GM21526 (cell line): ENCODE results near the gene ZSCAN23.
"Not testable (repeated sequence)": the region's sequence is repeated elsewhere in the genome, so short reads cannot be mapped to it uniquely, and the experiment has no call there.

Experiments
- ATAC-seq: cut with Tn5 transposase; IDR thresholded peaks from one replicate; pipeline ENCODE4 v1.9.1; 2021; ENCODE audit warnings: moderate library complexity; ENCODE audit not compliant: unreplicated experiment, low FRiP score

The ZSCAN23 gene

DNA sequence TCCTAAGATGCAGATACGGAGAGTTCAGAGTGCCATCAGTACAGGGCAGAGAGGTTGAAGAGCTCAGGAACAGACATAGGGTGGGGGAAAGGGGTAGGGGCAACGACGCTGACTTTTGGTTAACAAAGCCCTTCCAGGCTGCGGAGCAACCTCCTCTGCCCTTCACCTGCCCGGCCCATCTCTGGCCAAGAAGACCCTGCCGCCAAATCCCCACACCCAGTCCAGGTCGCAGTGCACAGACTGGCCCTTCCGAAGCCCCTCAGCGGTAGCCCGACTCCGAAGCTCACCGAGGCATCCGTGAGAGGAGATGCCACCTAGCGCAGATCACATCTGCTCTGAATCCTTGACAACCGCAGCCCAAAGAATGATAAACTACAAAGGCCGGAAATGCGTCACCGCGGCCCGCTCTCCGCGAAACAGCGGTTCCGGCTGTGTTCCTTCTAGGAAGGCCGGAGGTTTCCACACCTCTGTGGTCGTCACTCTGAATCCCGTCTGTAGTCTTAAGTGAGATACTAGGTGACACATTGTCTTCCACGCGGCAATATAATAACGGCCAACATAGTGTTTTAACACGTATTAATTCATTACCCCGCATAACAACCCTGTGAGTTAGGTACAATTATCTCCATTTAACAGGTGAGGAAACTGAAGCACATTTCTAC, at the start of gene ZSCAN23:
TSS of gene ZSCAN23 (minus strand) at position 380 of the 662 bp plus-strand sequence. CDS start 7,225 bp downstream, outside the sequence.
- peak; percentile 93 for ATAC-seq

DNA sequence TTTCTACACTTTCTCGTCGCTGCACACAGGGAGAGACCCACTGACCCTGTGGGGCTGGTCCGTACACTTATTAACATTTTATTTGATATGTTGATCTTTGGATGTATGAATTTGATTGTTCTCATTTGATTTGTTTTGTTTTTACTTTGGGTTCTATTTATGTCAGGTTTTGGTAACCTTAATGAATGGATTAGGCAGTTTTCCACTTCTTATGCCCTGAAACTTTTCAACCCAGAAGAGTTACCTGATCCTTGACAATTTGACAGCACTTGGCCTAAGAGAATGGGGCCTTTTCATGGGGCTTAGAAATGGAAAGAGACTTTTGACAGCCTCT, 48.7 kb upstream of the ZSCAN23 start:
- no peak for ATAC-seq

- no peak for ATAC-seq
Measured at GRCh38 chr6:28490205-28490890, 47.1 kb upstream of the ZSCAN23 start.

DNA sequence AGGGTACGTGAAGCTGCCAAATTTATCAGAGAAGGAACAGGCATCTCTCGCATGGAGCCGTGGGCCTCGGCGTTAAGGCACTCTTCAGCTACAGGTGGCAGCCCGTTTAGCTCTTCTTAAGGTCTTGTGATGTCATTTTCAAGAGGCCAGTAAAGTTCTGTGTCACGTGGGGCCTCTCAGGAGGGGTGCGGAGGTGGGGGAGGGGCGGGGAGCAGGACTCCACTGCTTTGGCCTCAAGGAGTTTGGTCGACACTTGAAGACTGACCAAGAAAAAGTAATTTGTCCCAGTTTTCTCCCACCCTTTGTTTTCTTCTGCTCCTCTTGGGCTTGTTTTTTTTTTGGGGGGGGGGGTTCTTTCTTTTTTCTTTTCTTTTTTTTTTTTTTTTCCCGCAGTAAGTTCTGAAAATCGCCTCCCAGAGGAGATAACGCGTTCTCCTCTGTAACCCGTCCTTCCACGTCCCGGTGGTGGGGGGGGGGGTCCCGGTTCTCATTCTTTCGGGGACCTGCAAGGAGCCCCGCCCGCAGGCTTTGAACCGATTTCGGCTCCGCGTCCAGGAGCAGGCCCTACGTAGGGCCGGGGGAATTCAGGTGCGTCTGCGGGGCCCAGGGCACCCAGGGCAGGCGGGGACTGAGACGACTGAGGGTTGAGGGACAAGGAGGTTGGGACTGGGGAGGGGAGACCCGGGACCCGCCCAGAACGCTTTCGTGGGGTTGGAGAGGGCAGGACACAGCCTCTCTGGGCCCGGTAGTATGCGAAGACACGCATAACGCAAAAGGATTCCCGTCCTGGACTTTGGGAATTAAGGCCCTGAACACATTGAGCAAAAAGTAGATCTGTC, 46.3 kb upstream of the ZSCAN23 start:
- peak; percentile 50 for ATAC-seq

DNA sequence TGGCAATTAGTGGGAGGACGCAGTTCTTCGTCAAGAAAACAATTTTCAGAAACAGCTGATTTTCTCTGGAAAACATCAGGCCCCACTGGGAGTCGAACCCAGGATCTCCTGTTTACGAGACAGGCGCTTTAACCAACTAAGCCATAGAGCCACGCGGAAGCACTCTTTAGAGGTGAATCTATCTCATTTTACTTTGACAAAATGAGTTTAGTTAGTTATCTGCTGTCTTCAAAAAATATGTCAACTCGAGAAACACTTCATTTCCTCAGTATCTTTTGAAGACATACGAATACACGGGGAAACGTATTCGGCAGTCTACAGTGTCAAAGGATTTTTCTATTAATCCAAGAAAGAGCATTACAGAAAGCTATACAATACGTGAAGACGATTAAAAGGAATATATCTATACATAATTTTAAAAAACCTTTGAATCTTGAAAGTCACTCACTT, 45.6 kb upstream of the ZSCAN23 start:
- ATAC-seq = no peak

DNA sequence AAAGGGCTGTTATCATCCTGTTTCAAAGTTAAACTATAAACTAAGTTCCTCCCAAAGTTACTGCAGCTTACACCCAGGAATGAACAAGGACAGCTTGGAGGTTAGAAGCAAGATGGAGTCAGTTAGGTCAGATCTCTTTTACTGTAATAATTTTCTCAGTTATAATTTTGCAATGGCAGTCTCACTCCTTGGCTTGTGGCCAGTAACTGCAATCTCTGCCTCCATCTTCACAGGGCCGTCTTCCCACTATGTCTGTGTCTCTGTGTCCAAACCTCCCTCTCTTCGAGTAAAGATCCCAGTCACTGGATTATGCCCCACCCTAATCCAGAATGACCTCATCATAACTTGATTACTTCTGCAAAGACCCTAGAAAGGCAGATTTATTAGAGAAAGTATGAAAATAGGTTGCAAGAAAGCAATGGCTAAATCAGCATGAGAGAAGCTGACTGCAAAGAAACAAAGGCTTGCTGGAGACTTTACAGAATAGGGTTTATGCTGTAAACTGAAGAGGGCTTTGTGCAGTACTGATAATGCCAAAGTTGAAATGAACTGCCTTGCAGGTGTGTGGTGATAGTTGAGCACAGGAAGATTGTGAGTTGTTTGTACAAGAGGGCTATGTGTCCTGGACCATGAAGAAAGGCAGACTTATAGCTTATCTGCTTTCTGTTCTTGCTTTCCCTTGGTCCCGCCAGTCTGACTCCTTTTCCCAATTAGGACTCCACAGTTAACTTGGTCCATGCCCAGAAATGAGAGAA, 43.9 kb upstream of the ZSCAN23 start:
- ATAC-seq = no peak

DNA sequence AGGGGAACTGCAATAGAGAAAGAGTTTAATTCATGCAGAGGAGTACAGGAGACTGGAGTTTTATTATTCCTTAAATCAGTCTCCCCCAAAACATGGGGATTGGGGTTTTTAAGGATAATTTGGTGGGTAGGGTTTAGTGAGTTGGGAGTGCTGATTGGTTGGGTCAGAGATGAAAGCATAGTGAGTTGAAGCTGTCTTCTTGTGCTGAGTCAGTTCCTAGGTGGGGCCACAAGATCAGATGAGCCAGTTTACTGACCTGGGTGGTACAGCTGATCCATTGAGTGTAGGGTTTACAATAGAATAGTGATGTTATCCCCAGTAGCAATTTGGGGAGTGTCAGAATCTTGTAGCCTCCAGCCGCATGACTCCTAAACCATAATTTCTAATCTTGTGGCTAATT, 43.2 kb upstream of the ZSCAN23 start:
- ATAC-seq = no peak

GRCh38 chr6:28485482-28485881, 42.2 kb upstream of the ZSCAN23 start:
- ATAC-seq = no peak

GRCh38 chr6:28480253-28480932, 37.1 kb upstream of the ZSCAN23 start:
- ATAC-seq = no peak

- ATAC-seq = no peak
Measured at GRCh38 chr6:28478518-28478917, 35.2 kb upstream of the ZSCAN23 start.

DNA sequence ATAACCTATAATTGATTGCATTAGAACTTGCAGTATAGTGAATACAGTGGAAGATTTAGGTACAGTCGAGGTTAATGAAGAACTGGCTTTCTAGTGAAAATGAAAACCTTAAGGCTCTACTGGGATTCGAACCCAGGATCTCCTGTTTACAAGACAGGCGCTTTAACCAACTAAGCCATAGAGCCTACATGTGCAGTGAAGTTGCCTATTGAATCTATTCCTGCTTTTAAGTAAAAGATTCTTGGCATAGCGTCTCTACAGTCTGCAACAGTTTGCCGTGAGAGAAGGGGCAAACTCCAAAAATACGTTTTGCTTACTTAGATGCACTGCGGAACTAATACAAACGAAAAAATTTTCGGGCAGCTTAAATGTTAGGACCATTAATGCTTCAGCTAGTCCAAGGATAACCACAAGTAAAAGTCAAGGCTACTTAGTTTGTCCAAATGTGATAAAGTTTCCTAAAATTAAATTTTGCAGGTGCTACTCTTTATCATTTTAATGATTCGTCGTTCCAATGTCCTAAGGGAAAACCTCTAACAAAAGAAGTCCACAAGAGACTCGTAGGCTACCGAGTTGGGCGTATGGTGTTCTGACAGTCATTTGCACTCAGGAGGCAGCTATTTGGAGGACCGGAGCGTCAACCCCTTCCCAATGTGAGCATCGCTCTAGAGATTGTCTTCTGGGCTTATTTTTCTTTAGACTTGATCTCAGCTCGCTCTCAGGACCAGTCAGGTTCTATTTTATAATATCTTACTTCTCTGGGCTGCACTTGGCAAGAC, 31.3 kb upstream of the ZSCAN23 start:
- no peak for ATAC-seq

GRCh38 chr6:28469153-28469745, 26.0 kb upstream of the ZSCAN23 start:
- ATAC-seq = not testable (repeated sequence)

DNA sequence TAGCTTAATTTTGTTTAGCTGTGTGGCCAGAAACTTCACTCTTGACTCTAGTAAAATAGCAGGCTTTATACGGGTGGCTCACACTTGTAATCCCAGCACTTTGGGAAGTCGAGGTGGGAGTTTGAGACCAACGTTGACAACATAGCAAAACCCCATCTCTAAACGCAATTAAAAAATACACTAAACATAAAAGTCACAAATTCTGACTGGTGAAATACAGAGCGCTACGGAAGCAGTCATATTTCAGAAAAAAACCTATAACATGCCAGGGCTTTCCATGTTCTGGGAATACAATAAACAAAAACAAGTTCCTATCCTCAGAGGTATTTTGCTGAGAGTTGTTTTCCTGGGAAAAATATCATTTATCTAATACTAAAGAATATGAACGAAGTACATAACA, 24.8 kb upstream of the ZSCAN23 start:
- no peak for ATAC-seq

- no peak for ATAC-seq
Measured at GRCh38 chr6:28462401-28462800, 19.1 kb upstream of the ZSCAN23 start.

DNA sequence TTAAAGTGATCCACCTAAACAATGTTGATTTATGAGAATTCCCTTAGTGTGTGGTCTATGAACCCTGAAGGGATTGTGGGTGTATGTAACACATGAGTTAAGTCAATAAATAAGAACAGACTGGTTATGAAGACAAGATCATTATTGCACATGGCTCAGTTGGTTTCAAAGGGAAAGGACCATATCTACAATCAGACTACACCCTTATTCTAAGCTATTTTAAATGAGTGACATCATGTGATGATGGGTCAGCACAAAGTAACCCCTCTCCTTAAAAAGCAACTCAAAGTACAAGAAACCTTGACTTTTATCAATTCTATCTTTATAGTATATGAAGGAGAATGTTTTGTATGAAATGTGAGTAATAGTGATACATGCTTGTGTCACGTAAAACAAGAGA, 15.3 kb upstream of the ZSCAN23 start:
- no peak for ATAC-seq

DNA sequence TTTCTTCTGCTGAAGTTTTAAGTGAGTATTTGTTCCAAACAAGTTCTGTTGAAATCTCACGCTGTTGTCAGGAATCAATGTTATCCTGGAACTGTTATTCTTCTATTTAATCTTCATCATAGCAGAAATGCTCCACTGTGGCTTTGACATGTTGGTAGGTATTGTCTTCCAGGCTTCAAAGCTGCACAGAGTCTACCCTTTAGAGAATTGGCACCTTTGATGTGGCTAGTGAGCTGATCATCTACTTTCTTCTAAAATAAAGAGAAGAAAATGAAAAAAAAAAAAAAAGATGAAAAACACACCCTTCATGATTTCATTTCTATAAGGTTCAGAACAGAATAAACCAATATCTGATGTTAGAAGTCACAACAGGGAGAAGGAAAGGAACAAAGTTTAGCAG, 5.8 kb upstream of the ZSCAN23 start:
- ATAC-seq = no peak

DNA sequence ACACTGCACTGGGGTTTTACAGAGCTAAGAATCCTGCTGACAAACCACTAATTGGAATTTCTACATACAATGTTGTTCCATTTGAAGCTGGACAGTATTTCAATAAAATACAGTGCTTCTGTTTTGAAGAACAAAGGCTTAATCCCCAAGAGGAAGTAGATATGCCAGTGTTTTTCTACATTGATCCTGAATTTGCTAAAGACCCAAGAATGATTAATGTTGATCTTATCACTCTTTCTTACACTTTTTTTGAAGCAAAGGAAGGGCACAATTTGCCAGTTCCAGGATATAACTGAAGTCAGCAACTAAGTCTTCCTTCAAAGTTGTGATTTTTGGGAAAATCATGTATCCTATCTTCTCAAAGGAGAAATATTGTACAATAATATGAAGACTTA, 4.2 kb upstream of the ZSCAN23 start:
- ATAC-seq = not testable (repeated sequence)

GRCh38 chr6:28446818-28447511, 3.7 kb upstream of the ZSCAN23 start:
- no peak for ATAC-seq
